B cell (primary cell): ENCODE measurements around the gene RBM41.

Source experiments
- EZH2 ChIP-seq: IDR thresholded peaks from 2 replicates; pipeline ENCODE4 v1.6.1; 2012; ENCODE audit warnings: borderline replicate concordance, low read depth, mild to moderate bottlenecking, moderate library complexity, low read length; ENCODE audit not compliant: insufficient read depth, poor library complexity, severe bottlenecking
- TF ChIP-seq, protein P1 (sequence below): fragments of 200-600 bp; IDR thresholded peaks from one replicate; pipeline ENCODE4 v1.8.0; 2022; ENCODE audit warnings: antibody characterized with exemption, mild to moderate bottlenecking

DNA sequence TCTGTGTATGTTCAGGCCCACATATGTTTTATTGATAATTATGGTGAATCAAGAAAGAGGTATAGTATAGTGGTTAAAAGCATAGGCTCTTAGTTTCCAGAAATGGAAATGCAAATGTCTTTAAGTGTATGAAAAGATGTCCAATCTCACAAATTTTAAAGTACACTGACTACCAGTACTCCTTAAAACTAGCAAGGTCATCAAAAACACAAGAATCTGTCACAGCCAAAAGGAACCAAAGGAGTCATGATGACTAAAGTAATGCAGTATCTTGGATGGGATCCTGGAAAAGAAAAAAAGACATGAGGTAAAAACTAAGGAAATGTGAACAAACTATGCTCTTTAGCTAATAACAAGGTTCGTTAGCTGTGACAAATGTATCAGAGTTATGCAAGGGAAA, 661 bp upstream of the RBM41 start:
- TF ChIP-seq, protein P1, sequence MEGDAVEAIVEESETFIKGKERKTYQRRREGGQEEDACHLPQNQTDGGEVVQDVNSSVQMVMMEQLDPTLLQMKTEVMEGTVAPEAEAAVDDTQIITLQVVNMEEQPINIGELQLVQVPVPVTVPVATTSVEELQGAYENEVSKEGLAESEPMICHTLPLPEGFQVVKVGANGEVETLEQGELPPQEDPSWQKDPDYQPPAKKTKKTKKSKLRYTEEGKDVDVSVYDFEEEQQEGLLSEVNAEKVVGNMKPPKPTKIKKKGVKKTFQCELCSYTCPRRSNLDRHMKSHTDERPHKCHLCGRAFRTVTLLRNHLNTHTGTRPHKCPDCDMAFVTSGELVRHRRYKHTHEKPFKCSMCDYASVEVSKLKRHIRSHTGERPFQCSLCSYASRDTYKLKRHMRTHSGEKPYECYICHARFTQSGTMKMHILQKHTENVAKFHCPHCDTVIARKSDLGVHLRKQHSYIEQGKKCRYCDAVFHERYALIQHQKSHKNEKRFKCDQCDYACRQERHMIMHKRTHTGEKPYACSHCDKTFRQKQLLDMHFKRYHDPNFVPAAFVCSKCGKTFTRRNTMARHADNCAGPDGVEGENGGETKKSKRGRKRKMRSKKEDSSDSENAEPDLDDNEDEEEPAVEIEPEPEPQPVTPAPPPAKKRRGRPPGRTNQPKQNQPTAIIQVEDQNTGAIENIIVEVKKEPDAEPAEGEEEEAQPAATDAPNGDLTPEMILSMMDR, result no peak
- no peak for TF ChIP-seq EZH2
